Stomach smooth muscle (tissue), 2 donors: Measurements from ENCODE around the gene AGPAT2.

Experiments
- H3K27ac ChIP-seq: one replicate; pipeline ENCODE4 v1.7.0; 2013; ENCODE audit warnings: mild to moderate bottlenecking, low read length, inconsistent platforms
- H3K27me3 ChIP-seq, 2 donors: one replicate each; pipeline ENCODE4 v1.7.0; 2013; ENCODE audit warnings: low read length in 2 of 2; ENCODE audit not compliant: insufficient read depth in 2 of 2, control insufficient read depth in 1 of 2
- H3K36me3 ChIP-seq, 2 donors: one replicate each; pipeline ENCODE4 v1.7.0; 2013; ENCODE audit warnings: low read length in 2 of 2; ENCODE audit not compliant: control insufficient read depth in 2 of 2, insufficient read depth in 2 of 2
- H3K4me1 ChIP-seq: one replicate; pipeline ENCODE4 v1.7.0; 2013; ENCODE audit warnings: low read length; ENCODE audit not compliant: control insufficient read depth, insufficient read depth
- H3K4me3 ChIP-seq, 2 donors: one replicate each; pipeline ENCODE4 v1.7.0; 2013; ENCODE audit warnings: low read length in 2 of 2
- H3K9ac ChIP-seq, 2 donors: one replicate each; pipeline ENCODE4 v1.7.0; 2013; ENCODE audit warnings: low read length in 2 of 2, mild to moderate bottlenecking in 1 of 2
- H3K9me3 ChIP-seq, 2 donors: one replicate each; pipeline ENCODE4 v1.7.0; 2013; ENCODE audit warnings: low read length in 2 of 2; ENCODE audit not compliant: control insufficient read depth in 2 of 2
- donor health status: healthy.
- donor health status: Pancreatic carcinoma.

The AGPAT2 gene

DNA sequence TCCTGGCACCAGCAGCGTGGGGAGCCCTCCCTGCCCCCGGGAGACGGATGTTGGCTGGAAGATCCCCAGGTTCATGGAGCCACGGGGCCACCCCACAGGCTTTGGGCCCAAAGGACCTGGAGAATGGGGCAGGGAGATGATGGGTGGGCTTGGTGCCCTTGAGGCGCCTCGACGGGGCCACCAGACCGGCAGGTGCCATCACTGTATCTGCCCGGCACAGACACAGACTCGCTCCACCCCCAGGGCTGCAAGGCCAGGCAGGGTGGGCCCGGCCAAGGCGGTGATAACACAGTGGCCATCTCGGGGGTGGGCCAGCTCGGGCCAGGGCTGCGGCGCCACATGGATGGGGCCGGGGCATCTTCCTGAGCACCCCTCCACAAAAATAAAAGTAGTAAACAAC, 59.6 kb downstream of the AGPAT2 start:
- H3K27ac ChIP-seq: no peak overlapping the region
- no peak overlapping the region for H3K4me3 ChIP-seq
- H3K9me3 ChIP-seq: no peaks in the 10 kb centered on the region
- H3K4me1 ChIP-seq: peaks cover 36% of the 10 kb centered on the region
- H3K9ac ChIP-seq: no peak overlapping the region
- H3K27me3 ChIP-seq: peaks cover 3 to 4% of the 10 kb centered on the region in 2 donors
- H3K36me3 ChIP-seq: no peaks in the 10 kb centered on the region

DNA sequence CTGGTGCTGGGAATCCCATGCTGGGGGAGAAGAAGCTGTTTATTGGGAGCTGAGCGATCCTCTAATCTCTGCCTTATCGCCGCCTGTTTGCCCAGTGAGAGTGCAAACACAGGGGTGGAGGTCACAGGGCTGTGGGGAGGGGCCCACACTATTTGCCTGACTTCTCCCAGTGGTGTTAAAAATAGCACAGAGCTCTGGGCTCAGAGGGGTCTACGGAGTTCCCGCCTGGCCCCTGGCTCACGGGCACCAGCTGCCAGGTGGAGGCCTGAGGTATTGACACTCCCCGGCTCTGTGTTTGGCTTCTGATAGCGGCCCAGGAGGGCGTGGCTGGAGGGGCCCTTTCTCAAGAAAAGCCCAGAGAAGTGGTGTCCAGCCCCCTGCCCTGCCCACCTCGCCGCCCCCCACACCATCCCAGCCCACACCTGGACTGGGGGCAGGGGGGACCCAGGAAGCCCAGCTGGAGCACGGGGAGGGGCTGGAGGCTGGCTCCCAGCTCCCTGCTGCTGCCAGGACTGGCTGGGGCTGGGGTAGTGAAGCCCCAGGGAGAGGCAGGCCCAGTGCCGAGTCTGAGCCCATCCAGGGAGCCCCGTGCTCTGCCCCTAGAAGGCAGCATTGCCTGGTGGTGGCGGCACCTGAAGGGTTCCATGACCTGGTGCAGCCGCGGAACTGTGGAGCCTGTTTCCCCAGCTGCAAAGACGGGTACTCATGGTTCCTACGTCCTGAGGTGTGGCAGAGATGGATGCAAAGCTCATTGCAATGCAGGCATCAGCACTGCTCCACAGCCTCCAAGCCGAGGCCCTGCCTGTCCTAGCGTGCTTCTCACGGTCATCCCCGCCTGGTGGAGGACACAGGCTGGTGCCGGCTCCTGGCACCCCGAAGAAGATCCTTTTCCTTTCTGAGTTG, 60.3 kb downstream of the AGPAT2 start:
- Histone ChIP-seq H3K4me3 (no peak overlapping the region), H3K4me1 (peaks cover 36% of the 10 kb centered on the region), H3K27me3 (peaks cover 3 to 4% of the 10 kb centered on the region in 2 donors), H3K9ac (no peak overlapping the region), H3K27ac (no peak overlapping the region), H3K9me3 (no peaks in the 10 kb centered on the region), H3K36me3 (no peaks in the 10 kb centered on the region)

DNA sequence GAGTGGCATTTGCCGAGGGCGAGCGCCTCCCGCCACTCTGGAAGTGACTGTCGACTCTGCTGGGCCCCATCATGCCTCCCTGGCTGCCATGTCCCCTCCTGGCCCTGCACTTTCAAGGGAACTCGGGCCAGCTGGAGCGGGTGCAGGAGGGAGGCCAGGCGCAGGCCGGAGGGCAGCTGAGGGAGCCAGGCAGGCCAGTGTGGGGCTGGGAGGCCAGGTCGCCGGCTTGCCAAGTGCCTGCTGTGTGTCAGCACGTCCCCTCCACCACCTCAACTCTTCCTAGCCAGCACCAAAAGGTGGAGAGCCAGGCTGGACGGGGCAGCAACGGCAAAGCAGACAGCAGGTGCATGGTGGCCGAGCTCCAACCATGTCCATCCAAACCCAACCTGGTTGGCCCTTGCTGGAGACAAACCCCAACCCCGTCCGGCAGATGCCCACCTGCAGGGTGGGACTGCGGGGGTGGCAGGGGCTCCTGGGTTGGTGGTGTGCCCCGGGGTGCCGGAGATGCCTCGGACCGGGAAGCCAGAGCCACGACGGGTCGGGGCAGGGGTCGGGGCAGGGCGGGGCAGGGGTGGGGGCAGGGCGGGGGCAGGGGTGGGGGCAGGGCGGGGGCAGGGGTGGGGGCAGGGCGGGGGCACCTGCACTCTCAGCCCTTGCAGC, 61.1 kb downstream of the AGPAT2 start:
- H3K9me3 ChIP-seq: no peaks in the 10 kb centered on the region
- H3K36me3 ChIP-seq: no peaks in the 10 kb centered on the region
- H3K9ac ChIP-seq: no peak overlapping the region
- H3K4me3 ChIP-seq: no peak overlapping the region
- peaks cover 2 to 3% of the 10 kb centered on the region in 2 donors for H3K27me3 ChIP-seq
- peaks cover 35% of the 10 kb centered on the region for H3K4me1 ChIP-seq
- H3K27ac ChIP-seq: no peak overlapping the region

DNA sequence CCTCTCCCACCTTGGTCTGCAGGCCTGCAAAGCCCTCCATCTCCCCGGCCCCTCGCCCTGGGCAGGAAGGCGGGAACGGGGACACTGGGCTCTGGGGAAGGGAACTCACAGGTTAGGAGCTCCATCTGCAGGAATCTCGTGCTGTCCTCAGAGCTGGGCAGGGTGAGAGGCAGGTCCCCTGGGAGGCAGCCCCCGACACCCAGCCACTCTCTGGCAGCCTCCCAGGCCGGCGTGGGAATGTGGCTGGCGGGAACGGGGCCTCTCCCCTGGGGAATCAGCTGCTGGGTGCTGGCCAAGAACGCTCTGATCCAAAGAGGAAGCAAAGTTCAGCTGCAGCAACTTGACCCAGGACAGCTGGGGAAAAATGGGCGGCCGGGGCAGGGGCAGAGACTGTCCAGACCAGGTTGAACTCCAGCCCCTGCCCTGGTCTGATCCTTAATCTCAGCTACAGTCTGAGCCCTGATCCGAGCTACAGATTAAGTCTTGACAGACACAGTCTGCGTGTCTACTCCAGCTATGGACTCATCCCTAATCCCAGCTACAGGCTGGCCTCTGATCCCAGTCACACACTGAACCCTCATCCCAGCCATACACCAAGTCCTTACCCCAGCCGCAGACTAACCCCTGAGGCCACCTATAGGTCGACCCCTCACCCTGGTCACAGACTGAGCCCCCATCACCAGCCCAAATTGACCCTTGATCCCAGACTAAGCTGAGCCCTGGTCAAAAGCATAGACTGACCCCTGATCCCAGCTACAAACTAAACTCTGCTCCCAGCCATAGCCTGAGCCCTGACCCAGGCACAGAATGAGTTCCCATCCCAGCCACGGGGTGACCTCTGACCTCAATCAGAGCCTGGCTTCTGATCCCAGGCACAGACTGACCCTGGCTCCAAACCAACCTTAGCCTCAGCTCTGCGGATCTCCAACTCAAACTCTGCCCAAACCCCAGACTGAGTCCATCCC, 61.9 kb downstream of the AGPAT2 start:
- peaks cover 27% of the 10 kb centered on the region for H3K4me1 ChIP-seq

DNA sequence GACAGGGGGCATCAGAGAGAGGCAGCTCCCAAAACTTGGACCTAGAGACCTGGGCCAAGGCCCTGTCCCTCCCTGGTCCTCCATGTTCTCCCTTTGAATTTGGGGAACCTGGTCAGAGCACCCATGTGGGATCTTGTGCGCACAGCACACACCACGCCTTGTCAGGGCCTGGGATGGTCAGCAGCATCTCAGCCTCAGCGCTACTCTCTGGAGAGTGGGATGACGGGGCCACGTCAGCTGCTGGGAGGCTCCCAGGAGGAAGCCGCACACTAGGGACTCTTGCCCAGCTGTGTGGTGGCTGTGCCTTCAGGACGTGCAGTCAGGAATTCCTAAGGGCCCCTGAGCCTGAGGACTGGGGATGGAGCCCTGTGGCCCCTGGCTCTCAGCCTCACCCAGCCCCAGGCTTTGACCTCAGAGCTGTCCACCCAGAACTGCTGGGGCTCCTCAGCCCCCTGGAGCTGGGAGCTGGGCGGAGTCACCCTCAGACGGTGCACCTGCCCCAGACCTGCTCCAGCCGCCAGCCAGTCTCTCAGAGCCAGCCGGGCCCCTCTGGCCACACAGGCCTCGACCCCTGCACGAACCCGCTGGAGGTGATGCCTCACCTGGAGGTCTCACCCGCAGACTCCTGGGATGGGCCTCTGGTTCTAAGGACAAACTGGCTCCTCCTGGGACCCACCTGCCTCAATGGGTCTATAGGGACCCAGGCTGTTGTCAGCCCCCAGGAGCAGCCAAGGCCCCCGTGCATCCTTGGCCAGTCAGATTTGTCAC, 62.9 kb downstream of the AGPAT2 start:
- no peak overlapping the region for H3K27ac ChIP-seq
- no peaks in the 10 kb centered on the region for H3K36me3 ChIP-seq
- no peaks in the 10 kb centered on the region for H3K27me3 ChIP-seq
- H3K9ac ChIP-seq: no peak overlapping the region
- peaks cover 23% of the 10 kb centered on the region for H3K4me1 ChIP-seq
- H3K4me3 ChIP-seq: no peak overlapping the region
- H3K9me3 ChIP-seq: no peaks in the 10 kb centered on the region

More for the DNA sequence above, 61.9 kb downstream of the AGPAT2 start:
- no peak overlapping the region for H3K4me3 ChIP-seq
- H3K9me3 ChIP-seq: no peaks in the 10 kb centered on the region
- H3K27me3 ChIP-seq: peaks cover 2 to 3% of the 10 kb centered on the region in 2 donors
- no peak overlapping the region for H3K27ac ChIP-seq
- no peaks in the 10 kb centered on the region for H3K36me3 ChIP-seq
- H3K9ac ChIP-seq: peak overlapping the region in 1 of 2 donors; percentile 9

DNA sequence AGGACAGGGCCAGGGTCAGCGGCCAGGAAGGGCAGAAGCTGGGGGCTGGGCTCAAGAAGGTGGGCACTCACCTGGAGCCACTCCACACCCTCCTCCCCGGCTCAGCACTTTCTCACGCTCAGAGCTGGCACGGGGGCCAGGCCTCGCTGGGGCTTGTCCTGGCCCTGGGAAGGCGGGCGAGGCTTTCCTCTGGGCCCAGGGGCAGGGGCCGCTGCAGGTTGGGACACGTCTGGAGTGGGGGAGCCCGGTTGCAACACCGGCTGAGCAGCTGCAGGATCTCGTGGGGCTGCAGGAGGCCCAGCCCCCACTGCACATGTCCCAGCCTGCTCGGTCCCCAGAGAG, 63.4 kb downstream of the AGPAT2 start:
- Histone ChIP-seq H3K9me3 (no peaks in the 10 kb centered on the region), H3K27ac (no peak overlapping the region), H3K4me3 (no peak overlapping the region), H3K27me3 (no peaks in the 10 kb centered on the region), H3K9ac (no peak overlapping the region), H3K36me3 (no peaks in the 10 kb centered on the region), H3K4me1 (peaks cover 23% of the 10 kb centered on the region)
